ENCODE measurements around the gene NUP93.

The NUP93 gene

GRCh38 chr16:56729735-56730662 is at the start of gene NUP93:
Gene NUP93 (plus strand): TSS chr16:56730129. CDS start chr16:56748248, 18,119 bp downstream.
- peak; percentile 89 for DNase-seq (ENCODE audit: low spot score)

DNA sequence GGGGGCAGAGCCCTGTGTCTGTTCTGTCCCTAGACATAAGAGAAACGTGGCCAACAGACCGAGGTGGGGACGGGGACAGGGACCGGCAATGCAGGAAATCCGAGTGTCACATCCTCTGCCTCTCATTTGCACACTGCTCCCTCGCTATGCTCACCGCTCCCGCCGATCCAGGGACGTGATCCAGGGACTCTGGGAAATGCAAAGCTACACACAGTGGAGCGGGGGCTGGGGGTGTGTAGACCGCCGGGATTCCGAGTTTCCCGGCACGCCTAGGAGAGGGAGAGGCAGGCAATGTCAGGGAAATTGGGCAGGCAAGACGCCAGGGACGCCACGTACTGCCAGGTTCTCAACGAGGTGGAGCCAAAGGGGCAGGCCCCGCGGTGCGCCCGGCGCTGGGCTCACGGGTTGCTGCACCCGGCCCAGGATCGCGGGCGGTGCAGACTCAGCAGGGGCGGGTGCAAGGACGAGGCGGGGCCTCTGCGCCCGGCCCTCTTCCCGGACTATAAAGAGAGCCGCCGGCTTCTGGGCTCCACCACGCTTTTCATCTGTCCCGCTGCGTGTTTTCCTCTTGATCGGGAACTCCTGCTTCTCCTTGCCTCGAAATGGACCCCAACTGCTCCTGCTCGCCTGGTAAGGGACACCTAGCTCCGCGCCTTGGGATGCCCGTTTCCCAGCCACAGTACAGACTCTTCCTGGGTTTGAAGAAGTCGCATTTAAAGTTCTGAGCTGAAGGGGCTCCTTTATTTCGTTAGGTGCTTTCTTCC is 47.8 kb upstream of the NUP93 start, which contains the start of gene MT1X:
Gene MT1X (plus strand): TSS at position 532 of the 764 bp plus-strand sequence. CDS start 71 bp downstream, at position 603.
- DNase-seq (ENCODE audit: low spot score) = peak; percentile 85

- DNase-seq (ENCODE audit: low spot score) = no peak
Observed at GRCh38 chr16:56682703-56683397, 47.1 kb upstream of the NUP93 start.

DNA sequence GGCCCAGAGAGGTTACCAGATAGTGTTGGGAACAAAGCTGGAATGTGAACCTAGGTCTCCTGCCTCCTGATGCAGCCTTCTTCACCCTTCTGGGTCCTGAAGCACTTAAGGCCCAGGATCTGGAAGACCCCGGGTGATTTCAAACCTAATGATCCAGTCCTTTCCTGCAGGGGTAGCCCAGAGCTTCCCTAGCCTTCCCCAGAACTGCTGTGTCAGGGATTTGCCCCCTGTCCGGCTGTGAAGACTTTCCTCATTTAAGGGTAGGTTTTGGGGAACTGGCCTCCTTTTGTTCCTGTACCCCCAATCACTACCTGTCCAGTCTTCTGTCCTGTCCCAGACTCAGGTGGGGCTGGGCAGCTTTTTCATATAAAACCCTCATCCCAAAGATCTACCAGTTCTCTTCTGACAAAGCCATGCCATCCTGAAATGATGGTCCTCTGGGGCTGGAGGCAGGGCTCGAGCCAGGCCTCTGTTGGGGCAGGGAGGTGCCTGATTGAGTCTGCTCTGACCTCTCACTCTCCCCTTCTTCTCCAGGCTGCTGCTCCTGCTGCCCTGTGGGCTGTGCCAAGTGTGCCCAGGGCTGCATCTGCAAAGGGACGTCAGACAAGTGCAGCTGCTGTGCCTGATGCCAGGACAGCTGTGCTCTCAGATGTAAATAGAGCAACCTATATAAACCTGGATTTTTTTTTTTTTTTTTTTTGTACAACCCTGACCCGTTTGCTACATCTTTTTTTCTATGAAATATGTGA is 46.3 kb upstream of the NUP93 start:
- DNase-seq (ENCODE audit: low spot score) = no peak

DNA sequence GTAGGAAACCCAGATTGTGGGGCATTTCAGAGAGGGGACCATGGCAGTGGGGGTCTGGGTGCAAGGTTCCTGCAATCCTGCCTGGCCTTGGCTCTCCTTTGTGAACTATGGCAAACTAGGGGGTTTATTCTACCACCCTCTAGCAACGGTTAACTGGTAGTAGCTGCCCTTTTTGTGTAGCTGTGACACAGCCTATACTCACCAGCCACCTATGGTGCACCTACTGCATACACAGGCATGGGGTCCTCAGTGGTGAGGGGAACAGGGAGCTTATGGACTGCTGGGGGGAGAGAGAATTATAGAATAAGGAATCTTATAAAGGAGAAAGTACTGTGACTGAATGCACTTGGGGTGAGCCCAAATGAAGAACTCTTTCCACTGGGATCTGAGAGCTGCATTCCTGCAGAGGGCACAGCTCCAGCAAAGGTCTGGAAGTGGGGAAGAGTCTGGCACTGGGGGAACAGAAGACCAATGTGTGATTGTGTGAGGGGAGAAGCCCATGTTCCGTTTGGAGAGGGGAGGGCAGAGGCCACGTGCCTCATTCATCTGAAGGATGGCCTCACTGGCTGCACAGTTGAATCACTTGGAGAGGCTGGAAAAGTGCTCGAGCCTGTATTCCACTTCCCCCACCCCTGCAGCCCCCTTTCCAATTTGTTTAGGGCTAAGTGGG is 45.5 kb upstream of the NUP93 start:
- no peak for DNase-seq (ENCODE audit: low spot score)

- DNase-seq (ENCODE audit: low spot score) = no peak
Observed at GRCh38 chr16:56684926-56685590, 44.9 kb upstream of the NUP93 start.

DNA sequence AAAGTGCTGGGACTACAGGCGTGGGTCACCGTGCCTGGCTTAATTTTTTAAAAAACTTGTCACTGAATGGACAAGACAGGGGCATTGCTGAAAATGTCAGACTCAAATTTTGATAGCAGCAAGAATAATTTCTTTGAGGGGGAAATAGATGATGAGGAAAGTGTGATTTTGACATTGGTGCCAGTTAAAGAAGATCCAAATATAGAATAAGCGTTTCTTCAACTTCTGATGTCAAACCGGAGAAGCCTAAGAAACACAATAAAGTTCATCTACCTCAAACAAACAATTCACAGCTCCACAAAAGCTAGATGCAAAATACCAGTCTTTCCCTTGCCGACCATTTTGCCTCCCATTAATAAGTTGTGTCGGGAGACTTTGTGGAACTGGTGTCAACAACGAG is 43.2 kb upstream of the NUP93 start:
- no peak for DNase-seq (ENCODE audit: low spot score)

GRCh38 chr16:56688762-56689161 is 41.2 kb upstream of the NUP93 start:
- no peak for DNase-seq (ENCODE audit: low spot score)

DNA sequence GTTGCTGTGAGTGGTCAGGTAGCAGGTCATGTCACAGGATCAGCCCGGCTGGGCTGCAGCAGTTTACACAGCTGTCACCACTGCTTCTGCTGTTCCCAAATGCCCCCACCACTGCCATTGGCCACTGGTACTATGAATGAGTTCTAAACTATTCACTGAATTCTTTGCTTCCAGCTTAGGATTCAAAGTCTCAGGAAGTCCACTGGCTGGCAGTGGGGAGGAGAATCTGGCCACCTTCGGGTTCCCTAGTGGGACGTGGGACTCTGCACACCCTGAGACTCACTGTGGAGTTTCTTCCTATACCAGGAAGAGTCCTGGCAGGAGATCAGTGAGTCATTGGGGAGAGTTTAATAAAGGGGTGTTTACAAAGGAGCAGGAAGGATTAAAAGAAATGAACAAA is 40.8 kb upstream of the NUP93 start:
- no peak for DNase-seq (ENCODE audit: low spot score)

DNA sequence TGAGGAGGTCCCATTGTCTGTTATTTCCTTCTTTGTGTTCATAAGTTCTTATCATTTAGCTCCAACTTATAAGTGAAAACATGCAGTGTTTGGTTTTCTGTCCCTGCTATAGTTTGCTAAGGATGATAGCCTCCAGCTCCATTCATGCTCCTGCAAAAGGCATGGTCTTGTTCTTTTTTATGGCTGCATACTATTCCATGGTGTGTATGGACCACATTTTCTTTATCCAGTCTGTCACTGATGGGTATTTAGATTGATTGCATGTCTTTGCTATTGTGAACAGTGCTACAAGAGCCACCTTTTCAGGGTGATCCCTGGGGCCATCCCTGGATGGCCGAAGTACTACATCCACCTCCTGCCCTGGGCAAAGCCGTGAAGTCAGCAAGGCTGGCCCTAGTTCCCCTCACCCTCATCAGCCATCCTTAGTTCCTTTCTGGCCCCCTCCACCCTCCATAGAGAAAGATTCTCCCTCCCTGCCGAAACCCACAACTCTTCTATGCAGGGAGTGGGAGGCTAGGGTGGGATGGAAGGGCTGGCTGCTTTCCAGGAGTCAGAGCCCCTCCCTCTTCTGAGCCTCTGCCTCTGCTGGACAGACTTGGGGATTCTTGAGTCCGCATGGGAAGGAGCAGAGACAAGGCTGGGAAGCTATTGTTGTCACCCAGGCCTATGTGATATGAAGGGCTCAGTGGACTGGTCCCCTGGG is 39.4 kb upstream of the NUP93 start:
- no peak for DNase-seq (ENCODE audit: low spot score)

- no peak for DNase-seq (ENCODE audit: low spot score)
Observed at GRCh38 chr16:56691885-56692284, 38.0 kb upstream of the NUP93 start.

GRCh38 chr16:56695246-56695645 is 34.7 kb upstream of the NUP93 start:
- DNase-seq (ENCODE audit: low spot score) = no peak

GRCh38 chr16:56697456-56698155 is 32.3 kb upstream of the NUP93 start:
- DNase-seq (ENCODE audit: low spot score) = no peak

DNA sequence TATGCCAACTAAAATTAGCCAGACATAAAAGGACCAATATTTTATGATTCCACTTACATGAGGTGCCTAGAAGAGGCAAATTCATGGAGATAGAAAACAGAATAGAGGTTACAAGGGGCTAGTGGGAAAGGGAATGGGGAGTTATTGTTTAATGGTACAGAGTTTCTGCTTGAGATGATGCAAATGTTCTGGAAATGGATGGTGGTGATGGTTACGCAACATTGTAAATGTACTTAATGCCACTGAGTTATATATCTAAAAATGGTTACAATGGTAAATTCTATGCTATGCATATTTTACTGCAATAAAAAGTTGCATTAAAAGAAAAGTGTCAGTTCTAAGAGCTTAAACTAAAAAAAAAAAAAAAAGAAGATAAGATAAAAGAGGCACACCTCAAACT is 29.7 kb upstream of the NUP93 start:
- DNase-seq (ENCODE audit: low spot score) = no peak

DNA sequence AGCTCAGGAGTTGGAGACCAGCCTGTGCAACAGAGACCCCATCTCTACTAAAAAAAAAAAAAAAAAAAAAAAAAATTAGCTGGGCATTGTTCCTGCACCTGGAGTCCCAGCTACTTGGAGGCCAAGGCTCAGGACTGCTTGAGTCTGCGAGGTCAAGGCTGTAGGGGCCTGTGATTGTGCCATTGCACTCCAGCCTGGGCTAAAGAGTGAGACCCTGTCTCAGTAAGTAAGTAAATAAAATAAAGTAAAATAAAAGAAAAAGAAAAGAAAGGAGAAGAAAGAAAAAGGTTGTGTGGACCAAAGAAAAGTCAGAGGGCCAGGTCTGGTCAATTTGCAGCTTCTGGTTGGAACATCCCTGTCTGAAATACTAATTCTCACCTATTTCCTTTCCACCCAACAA is 29.3 kb upstream of the NUP93 start:
- DNase-seq (ENCODE audit: low spot score) = no peak

- no peak for DNase-seq (ENCODE audit: low spot score)
Observed at GRCh38 chr16:56701534-56701933, 28.4 kb upstream of the NUP93 start.

DNA sequence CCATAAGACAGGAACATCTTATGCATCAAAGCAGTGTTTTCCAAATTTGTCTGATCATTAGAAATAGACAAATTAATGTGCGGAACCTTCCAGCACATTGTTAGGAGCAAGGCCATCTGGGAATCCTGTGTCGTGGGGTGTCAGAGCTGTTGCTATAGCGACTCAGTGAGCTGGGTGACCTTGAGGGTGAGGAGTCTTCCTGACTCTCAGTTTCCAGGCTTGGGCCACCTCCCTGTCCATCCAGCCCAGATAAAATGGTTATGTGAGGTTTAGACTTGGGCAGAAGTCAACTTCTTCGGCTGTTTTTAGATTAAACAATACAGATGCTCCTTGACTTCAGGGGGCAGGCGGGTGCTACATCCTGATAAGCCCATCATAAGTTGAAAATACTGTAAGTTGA is 27.1 kb upstream of the NUP93 start:
- DNase-seq (ENCODE audit: low spot score) = no peak

- peak; percentile 33 for DNase-seq (ENCODE audit: low spot score)
Observed at GRCh38 chr16:56708525-56709442, 21.1 kb upstream of the NUP93 start.
